H1 (cell line): ENCODE measurements around the gene KIAA0319L.

Experiments
- ATF3 ChIP-seq: IDR thresholded peaks from 2 replicates; pipeline ENCODE4 v1.6.1; 2011; ENCODE audit warnings: low read depth, mild to moderate bottlenecking, low read length; ENCODE audit not compliant: insufficient read depth
- RAD21 ChIP-seq, 2 experiments: IDR thresholded peaks in 1 of 2; conservative IDR thresholded peaks in 1 of 2; 2 replicates each; pipeline ENCODE4 v1.6.1; 2011; ENCODE audit warnings: low read depth in 2 of 2, low read length in 2 of 2, improper control_type of control experiment in 1 of 2, inconsistent platforms in 1 of 2, mild to moderate bottlenecking in 1 of 2, moderate library complexity in 1 of 2
- TAF1 ChIP-seq: IDR thresholded peaks from 2 replicates; pipeline ENCODE4 v1.6.1; 2011; ENCODE audit warnings: mild to moderate bottlenecking, low read depth, low read length
- TAF7 ChIP-seq: optimal IDR thresholded peaks from 2 replicates; pipeline ENCODE3; 2011; ENCODE audit warnings: low read depth, mild to moderate bottlenecking, inconsistent platforms, low read length, moderate library complexity, borderline replicate concordance
- TBP ChIP-seq: IDR thresholded peaks from 2 replicates; pipeline ENCODE4 v1.6.1; 2011; ENCODE audit warnings: low read depth, low read length, improper control_type of control experiment
- TF ChIP-seq, protein P1 (sequence below), 3 experiments: IDR thresholded peaks; 1 replicate in 2 of 3; 2 replicates in 1 of 3; pipeline versions ENCODE4 v1.5.1 to v1.6.1; 2011; ENCODE audit warnings: low read length in 3 of 3, mild to moderate bottlenecking in 3 of 3, inconsistent platforms in 2 of 3, low read depth in 1 of 3, moderate library complexity in 1 of 3; ENCODE audit not compliant: insufficient read depth in 1 of 3; ENCODE audit errors: control extremely low read depth in 1 of 3
- TF ChIP-seq, protein P2 (sequence below): IDR thresholded peaks from 2 replicates; pipeline ENCODE4 v1.6.1; 2012; ENCODE audit warnings: inconsistent platforms

DNA sequence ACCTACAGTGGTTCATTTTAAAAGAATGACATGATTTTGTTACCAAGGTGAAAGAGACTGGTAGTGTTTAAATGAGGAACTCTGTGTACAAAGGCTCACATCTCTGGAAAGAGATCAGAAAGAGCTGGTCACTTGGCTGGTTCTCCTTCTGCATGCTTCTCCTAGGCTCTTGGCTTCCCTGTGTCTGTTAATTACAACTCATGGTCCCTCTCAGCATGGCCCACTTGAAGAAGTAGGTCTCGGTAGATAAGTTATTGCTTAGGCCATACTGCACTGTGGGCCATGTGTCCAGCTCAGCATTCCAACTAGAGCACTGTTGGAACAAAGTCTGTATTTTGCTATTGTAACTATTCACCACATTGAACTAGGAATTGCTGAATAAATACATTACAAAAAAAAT is 91.1 kb downstream of the KIAA0319L start:
- TF ChIP-seq TAF1 (no peak), RAD21 (IDR thresholded peaks at IDR 0.05 in 1 of 2, conservative IDR thresholded peaks at IDR 0.05 in 1 of 2; ENCODE audit: low read depth in 2 of 2, low read length in 2 of 2) (no peak), TBP (no peak), TAF7 (no peak), ATF3 (no peak)
- TF ChIP-seq, protein P1, sequence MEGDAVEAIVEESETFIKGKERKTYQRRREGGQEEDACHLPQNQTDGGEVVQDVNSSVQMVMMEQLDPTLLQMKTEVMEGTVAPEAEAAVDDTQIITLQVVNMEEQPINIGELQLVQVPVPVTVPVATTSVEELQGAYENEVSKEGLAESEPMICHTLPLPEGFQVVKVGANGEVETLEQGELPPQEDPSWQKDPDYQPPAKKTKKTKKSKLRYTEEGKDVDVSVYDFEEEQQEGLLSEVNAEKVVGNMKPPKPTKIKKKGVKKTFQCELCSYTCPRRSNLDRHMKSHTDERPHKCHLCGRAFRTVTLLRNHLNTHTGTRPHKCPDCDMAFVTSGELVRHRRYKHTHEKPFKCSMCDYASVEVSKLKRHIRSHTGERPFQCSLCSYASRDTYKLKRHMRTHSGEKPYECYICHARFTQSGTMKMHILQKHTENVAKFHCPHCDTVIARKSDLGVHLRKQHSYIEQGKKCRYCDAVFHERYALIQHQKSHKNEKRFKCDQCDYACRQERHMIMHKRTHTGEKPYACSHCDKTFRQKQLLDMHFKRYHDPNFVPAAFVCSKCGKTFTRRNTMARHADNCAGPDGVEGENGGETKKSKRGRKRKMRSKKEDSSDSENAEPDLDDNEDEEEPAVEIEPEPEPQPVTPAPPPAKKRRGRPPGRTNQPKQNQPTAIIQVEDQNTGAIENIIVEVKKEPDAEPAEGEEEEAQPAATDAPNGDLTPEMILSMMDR (IDR thresholded peaks at IDR 0.05; ENCODE audit: control extremely low read depth in 1 of 3, insufficient read depth in 1 of 3, low read depth in 1 of 3, low read length in 3 of 3) = no peak
- TF ChIP-seq, protein P2, sequence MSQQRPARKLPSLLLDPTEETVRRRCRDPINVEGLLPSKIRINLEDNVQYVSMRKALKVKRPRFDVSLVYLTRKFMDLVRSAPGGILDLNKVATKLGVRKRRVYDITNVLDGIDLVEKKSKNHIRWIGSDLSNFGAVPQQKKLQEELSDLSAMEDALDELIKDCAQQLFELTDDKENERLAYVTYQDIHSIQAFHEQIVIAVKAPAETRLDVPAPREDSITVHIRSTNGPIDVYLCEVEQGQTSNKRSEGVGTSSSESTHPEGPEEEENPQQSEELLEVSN = no peak
